ENCODE results near the gene NFIB.

The NFIB gene

DNA sequence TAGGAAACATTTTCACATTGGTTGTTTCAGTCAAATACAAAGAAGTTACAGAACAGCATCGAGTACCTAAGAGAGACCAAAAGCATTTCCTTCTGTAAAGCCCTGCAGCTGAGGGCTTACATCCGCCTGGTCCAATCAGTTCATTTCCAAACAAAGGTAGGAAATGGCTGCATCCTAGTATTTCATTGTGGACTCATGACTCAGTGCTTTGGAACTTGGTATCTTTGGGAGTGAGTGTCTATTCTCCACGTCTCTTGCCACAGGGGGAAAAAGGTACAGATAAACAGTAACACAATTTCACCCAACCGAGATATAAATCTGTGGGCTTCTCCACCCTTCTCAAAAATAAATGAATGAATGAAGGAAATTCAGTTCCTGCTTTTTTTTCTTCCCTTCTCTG is 75.4 kb downstream of the NFIB start:
- Histone ChIP-seq H3K4me1 (ENCODE audit: insufficient read depth, poor library complexity, severe bottlenecking) (peaks cover 58% of the 10 kb centered on the region), H3K27ac (ENCODE audit: poor library complexity, severe bottlenecking) (peak overlapping the region; percentile 96)
- peak; percentile 96 for ATAC-seq (ENCODE audit: low read depth)

GRCh38 chr9:14238079-14238478 is 75.9 kb downstream of the NFIB start:
- peak; percentile 87 for ATAC-seq (ENCODE audit: low read depth)
- TF ChIP-seq, protein P1, sequence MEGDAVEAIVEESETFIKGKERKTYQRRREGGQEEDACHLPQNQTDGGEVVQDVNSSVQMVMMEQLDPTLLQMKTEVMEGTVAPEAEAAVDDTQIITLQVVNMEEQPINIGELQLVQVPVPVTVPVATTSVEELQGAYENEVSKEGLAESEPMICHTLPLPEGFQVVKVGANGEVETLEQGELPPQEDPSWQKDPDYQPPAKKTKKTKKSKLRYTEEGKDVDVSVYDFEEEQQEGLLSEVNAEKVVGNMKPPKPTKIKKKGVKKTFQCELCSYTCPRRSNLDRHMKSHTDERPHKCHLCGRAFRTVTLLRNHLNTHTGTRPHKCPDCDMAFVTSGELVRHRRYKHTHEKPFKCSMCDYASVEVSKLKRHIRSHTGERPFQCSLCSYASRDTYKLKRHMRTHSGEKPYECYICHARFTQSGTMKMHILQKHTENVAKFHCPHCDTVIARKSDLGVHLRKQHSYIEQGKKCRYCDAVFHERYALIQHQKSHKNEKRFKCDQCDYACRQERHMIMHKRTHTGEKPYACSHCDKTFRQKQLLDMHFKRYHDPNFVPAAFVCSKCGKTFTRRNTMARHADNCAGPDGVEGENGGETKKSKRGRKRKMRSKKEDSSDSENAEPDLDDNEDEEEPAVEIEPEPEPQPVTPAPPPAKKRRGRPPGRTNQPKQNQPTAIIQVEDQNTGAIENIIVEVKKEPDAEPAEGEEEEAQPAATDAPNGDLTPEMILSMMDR (IDR thresholded peaks at IDR 0.05; ENCODE audit: poor library complexity, severe bottlenecking) = no peak
- DNase-seq (ENCODE audit: low spot score) = peak; percentile 75
- H3K36me3 ChIP-seq (ENCODE audit: low read depth) = peaks cover 16% of the 10 kb centered on the region
- peaks cover 58% of the 10 kb centered on the region for H3K4me1 ChIP-seq (ENCODE audit: insufficient read depth, poor library complexity, severe bottlenecking)
- no peak overlapping the region for H3K4me3 ChIP-seq (ENCODE audit: severe bottlenecking)
- no peaks in the 10 kb centered on the region for H3K9me3 ChIP-seq (ENCODE audit: severe bottlenecking)
- H3K27ac ChIP-seq (ENCODE audit: poor library complexity, severe bottlenecking) = peak overlapping the region; percentile 96
- no peaks in the 10 kb centered on the region for H3K27me3 ChIP-seq (ENCODE audit: insufficient read depth, poor library complexity, severe bottlenecking)

More for the DNA sequence above, 75.4 kb downstream of the NFIB start:
- Histone ChIP-seq H3K27me3 (ENCODE audit: insufficient read depth, poor library complexity, severe bottlenecking) (no peaks in the 10 kb centered on the region), H3K36me3 (ENCODE audit: low read depth) (peaks cover 16% of the 10 kb centered on the region), H3K4me3 (ENCODE audit: severe bottlenecking) (no peak overlapping the region), H3K9me3 (ENCODE audit: severe bottlenecking) (no peaks in the 10 kb centered on the region)
- no peak for DNase-seq (ENCODE audit: low spot score)
- TF ChIP-seq, protein P1 (IDR thresholded peaks at IDR 0.05; ENCODE audit: poor library complexity, severe bottlenecking) = no peak

GRCh38 chr9:14236591-14236990 is 77.3 kb downstream of the NFIB start:
- H3K27me3 ChIP-seq (ENCODE audit: insufficient read depth, poor library complexity, severe bottlenecking) = no peaks in the 10 kb centered on the region
- H3K27ac ChIP-seq (ENCODE audit: poor library complexity, severe bottlenecking) = peak overlapping the region; percentile 96
- no peaks in the 10 kb centered on the region for H3K9me3 ChIP-seq (ENCODE audit: severe bottlenecking)
- ATAC-seq (ENCODE audit: low read depth) = no peak
- H3K4me1 ChIP-seq (ENCODE audit: insufficient read depth, poor library complexity, severe bottlenecking) = peaks cover 46% of the 10 kb centered on the region
- no peak overlapping the region for H3K4me3 ChIP-seq (ENCODE audit: severe bottlenecking)
- TF ChIP-seq, protein P1 (IDR thresholded peaks at IDR 0.05; ENCODE audit: poor library complexity, severe bottlenecking) = no peak
- DNase-seq (ENCODE audit: low spot score) = no peak
- peaks cover 28% of the 10 kb centered on the region for H3K36me3 ChIP-seq (ENCODE audit: low read depth)

GRCh38 chr9:14232111-14232510 is 81.8 kb downstream of the NFIB start:
- ATAC-seq (ENCODE audit: low read depth) (no peak), DNase-seq (ENCODE audit: low spot score) (no peak)
- H3K36me3 ChIP-seq (ENCODE audit: low read depth) = peaks cover 43% of the 10 kb centered on the region
- H3K9me3 ChIP-seq (ENCODE audit: severe bottlenecking) = no peaks in the 10 kb centered on the region
- peaks cover 20% of the 10 kb centered on the region for H3K4me1 ChIP-seq (ENCODE audit: insufficient read depth, poor library complexity, severe bottlenecking)
- TF ChIP-seq, protein P1 (IDR thresholded peaks at IDR 0.05; ENCODE audit: poor library complexity, severe bottlenecking) = no peak
- no peak overlapping the region for H3K27ac ChIP-seq (ENCODE audit: poor library complexity, severe bottlenecking)
- H3K4me3 ChIP-seq (ENCODE audit: severe bottlenecking) = no peak overlapping the region
- no peaks in the 10 kb centered on the region for H3K27me3 ChIP-seq (ENCODE audit: insufficient read depth, poor library complexity, severe bottlenecking)

- ATAC-seq (ENCODE audit: low read depth) = no peak
- TF ChIP-seq, protein P1 (IDR thresholded peaks at IDR 0.05; ENCODE audit: poor library complexity, severe bottlenecking) = no peak
- H3K4me3 ChIP-seq (ENCODE audit: severe bottlenecking) = no peak overlapping the region
- peaks cover 43% of the 10 kb centered on the region for H3K36me3 ChIP-seq (ENCODE audit: low read depth)
- no peaks in the 10 kb centered on the region for H3K27me3 ChIP-seq (ENCODE audit: insufficient read depth, poor library complexity, severe bottlenecking)
- H3K9me3 ChIP-seq (ENCODE audit: severe bottlenecking) = no peaks in the 10 kb centered on the region
- peaks cover 15% of the 10 kb centered on the region for H3K4me1 ChIP-seq (ENCODE audit: insufficient read depth, poor library complexity, severe bottlenecking)
- no peak overlapping the region for H3K27ac ChIP-seq (ENCODE audit: poor library complexity, severe bottlenecking)
- DNase-seq (ENCODE audit: low spot score) = no peak
Measured at GRCh38 chr9:14231196-14231990, 82.5 kb downstream of the NFIB start.

Measured in RWPE2 (cell line).